IPS-18a (cell line): Measurements from ENCODE around the gene EHMT1.

ENCODE experiments used
- H3K27ac ChIP-seq: one replicate; pipeline ENCODE4 v1.5.1; 2013; ENCODE audit warnings: low read length
- H3K27me3 ChIP-seq: one replicate; pipeline ENCODE4 v1.6.1; 2013; ENCODE audit warnings: mild to moderate bottlenecking, low read length; ENCODE audit not compliant: control insufficient read depth, insufficient read depth
- H3K36me3 ChIP-seq: one replicate; pipeline ENCODE4 v1.6.1; 2013; ENCODE audit warnings: low read depth, low read length; ENCODE audit not compliant: control insufficient read depth
- H3K4me1 ChIP-seq: one replicate; pipeline ENCODE4 v1.6.1; 2013; ENCODE audit warnings: low read depth, low read length; ENCODE audit not compliant: control insufficient read depth
- H3K4me3 ChIP-seq: one replicate; pipeline ENCODE4 v1.5.1; 2013; ENCODE audit warnings: low read length
- H3K9ac ChIP-seq: one replicate; pipeline ENCODE4 v1.6.1; 2013; ENCODE audit warnings: mild to moderate bottlenecking, low read length, moderate library complexity
- H3K9me3 ChIP-seq: one replicate; pipeline ENCODE4 v1.6.1; 2013; ENCODE audit warnings: low read depth, low read length; ENCODE audit not compliant: control insufficient read depth

Gene EHMT1

GRCh38 chr9:137581361-137582285 lies 37.2 kb upstream of the EHMT1 start:
- Histone ChIP-seq H3K27ac (no peak overlapping the region), H3K36me3 (peaks cover 33% of the 10 kb centered on the region), H3K27me3 (no peaks in the 10 kb centered on the region), H3K9ac (no peak overlapping the region), H3K4me3 (no peak overlapping the region), H3K9me3 (no peaks in the 10 kb centered on the region), H3K4me1 (peaks cover 6% of the 10 kb centered on the region)

GRCh38 chr9:137582286-137582860 lies 36.4 kb upstream of the EHMT1 start:
- Histone ChIP-seq H3K27ac (no peak overlapping the region), H3K27me3 (no peaks in the 10 kb centered on the region), H3K9ac (no peak overlapping the region), H3K36me3 (peaks cover 41% of the 10 kb centered on the region), H3K9me3 (no peaks in the 10 kb centered on the region), H3K4me3 (no peak overlapping the region), H3K4me1 (peaks cover 5% of the 10 kb centered on the region)

- Histone ChIP-seq H3K9ac (no peak overlapping the region), H3K4me3 (no peak overlapping the region), H3K4me1 (no peaks in the 10 kb centered on the region), H3K36me3 (peaks cover 50% of the 10 kb centered on the region), H3K27ac (no peak overlapping the region), H3K27me3 (no peaks in the 10 kb centered on the region), H3K9me3 (no peaks in the 10 kb centered on the region)
Observed at GRCh38 chr9:137583347-137583746, 35.5 kb upstream of the EHMT1 start.

GRCh38 chr9:137583957-137584356 lies 34.8 kb upstream of the EHMT1 start:
- H3K36me3 ChIP-seq = peaks cover 56% of the 10 kb centered on the region
- no peak overlapping the region for H3K27ac ChIP-seq
- H3K9ac ChIP-seq = no peak overlapping the region
- H3K4me3 ChIP-seq = no peak overlapping the region
- no peaks in the 10 kb centered on the region for H3K9me3 ChIP-seq
- H3K27me3 ChIP-seq = no peaks in the 10 kb centered on the region
- H3K4me1 ChIP-seq = peaks cover 1% of the 10 kb centered on the region

- Histone ChIP-seq H3K4me1 (peaks cover 6% of the 10 kb centered on the region), H3K9me3 (no peaks in the 10 kb centered on the region), H3K27me3 (no peaks in the 10 kb centered on the region), H3K9ac (no peak overlapping the region), H3K36me3 (peaks cover 49% of the 10 kb centered on the region), H3K4me3 (no peak overlapping the region), H3K27ac (no peak overlapping the region)
Observed at GRCh38 chr9:137586854-137587253, 32.0 kb upstream of the EHMT1 start.

GRCh38 chr9:137588311-137588710 lies 30.5 kb upstream of the EHMT1 start:
- Histone ChIP-seq H3K4me1 (peaks cover 6% of the 10 kb centered on the region), H3K27ac (no peak overlapping the region), H3K36me3 (peaks cover 40% of the 10 kb centered on the region), H3K9ac (no peak overlapping the region), H3K9me3 (no peaks in the 10 kb centered on the region), H3K4me3 (no peak overlapping the region), H3K27me3 (no peaks in the 10 kb centered on the region)

- no peaks in the 10 kb centered on the region for H3K9me3 ChIP-seq
- H3K27ac ChIP-seq = no peak overlapping the region
- H3K4me3 ChIP-seq = peak overlapping the region; percentile 71
- H3K36me3 ChIP-seq = peaks cover 40% of the 10 kb centered on the region
- peaks cover 6% of the 10 kb centered on the region for H3K4me1 ChIP-seq
- H3K27me3 ChIP-seq = no peaks in the 10 kb centered on the region
- peak overlapping the region; percentile 62 for H3K9ac ChIP-seq
Observed at GRCh38 chr9:137588891-137589290, 29.9 kb upstream of the EHMT1 start.

- peaks cover 36% of the 10 kb centered on the region for H3K36me3 ChIP-seq
- H3K4me1 ChIP-seq = peaks cover 6% of the 10 kb centered on the region
- H3K4me3 ChIP-seq = peak overlapping the region; percentile 71
- no peaks in the 10 kb centered on the region for H3K9me3 ChIP-seq
- H3K9ac ChIP-seq = peak overlapping the region; percentile 62
- H3K27me3 ChIP-seq = no peaks in the 10 kb centered on the region
- no peak overlapping the region for H3K27ac ChIP-seq
Observed at GRCh38 chr9:137589441-137590122, 29.2 kb upstream of the EHMT1 start.

- peaks cover 36% of the 10 kb centered on the region for H3K36me3 ChIP-seq
- H3K4me1 ChIP-seq = peaks cover 6% of the 10 kb centered on the region
- no peaks in the 10 kb centered on the region for H3K27me3 ChIP-seq
- no peak overlapping the region for H3K27ac ChIP-seq
- H3K4me3 ChIP-seq = peak overlapping the region; percentile 71
- H3K9ac ChIP-seq = no peak overlapping the region
- no peaks in the 10 kb centered on the region for H3K9me3 ChIP-seq
Observed at GRCh38 chr9:137590123-137590468, 28.7 kb upstream of the EHMT1 start.

GRCh38 chr9:137590469-137591383 lies 28.1 kb upstream of the EHMT1 start, which contains the start of gene ZMYND19:
Gene ZMYND19 (minus strand): TSS chr9:137590512. CDS start chr9:137590263, 249 bp downstream.
- Histone ChIP-seq H3K4me1 (peaks cover 6% of the 10 kb centered on the region), H3K9ac (peak within 1 kb of the TSS; percentile 62), H3K27me3 (no peaks in the 10 kb centered on the region), H3K27ac (no peak within 1 kb of the TSS), H3K9me3 (no peaks in the 10 kb centered on the region), H3K36me3 (peaks cover 32% of the 10 kb centered on the region), H3K4me3 (peak within 1 kb of the TSS; percentile 75)

GRCh38 chr9:137592767-137593166 lies 26.0 kb upstream of the EHMT1 start:
- no peak overlapping the region for H3K4me3 ChIP-seq
- no peak overlapping the region for H3K27ac ChIP-seq
- peaks cover 12% of the 10 kb centered on the region for H3K36me3 ChIP-seq
- no peak overlapping the region for H3K9ac ChIP-seq
- H3K27me3 ChIP-seq = no peaks in the 10 kb centered on the region
- H3K9me3 ChIP-seq = no peaks in the 10 kb centered on the region
- H3K4me1 ChIP-seq = peaks cover 6% of the 10 kb centered on the region
